Measurements from ENCODE around the gene PARP16. TPM values are rescaled to one million over a fixed set of nuclear protein-coding genes. Genes with fewer than 3 reads are reported as not detected.

The PARP16 gene
- total RNA-seq, 5 donors from 2014 or later (not counting 1 experiment from before 2014, with no cell fraction given): 16.2 to 23.3 (median 18.5) TPM

Other genes starting within 250 kb of the PARP16 start
- gene SLC51B, start 241.5 kb downstream of the PARP16 start, total RNA-seq: not detected
- gene RASL12, start 218.9 kb downstream of the PARP16 start, total RNA-seq: under 1 TPM in 2 of 5 donors, not detected in 3; 0.09 to 0.18 TPM
- gene KBTBD13, start 210.1 kb downstream of the PARP16 start, total RNA-seq: not detected
- gene UBAP1L, start 171.7 kb downstream of the PARP16 start, total RNA-seq: 10 to 100 TPM; 12.5 to 15.1 (median 13.2) TPM
- 10 to 100 TPM; 33.2 to 43.6 (median 36.7) TPM for gene PDCD7, start 153.1 kb downstream of the PARP16 start, total RNA-seq
- 10 to 100 TPM; 32.6 to 54.4 (median 51.1) TPM for gene CLPX, start 101.5 kb downstream of the PARP16 start, total RNA-seq
- under 1 TPM; 0.16 to 0.67 (median 0.36) TPM for gene CILP, start 75.4 kb downstream of the PARP16 start, total RNA-seq
- gene RNU5A-1, start 9.2 kb upstream of the PARP16 start, total RNA-seq: not detected
- 10 to 100 TPM in 3 of 5 donors, not detected in 2; 27.0 to 34.4 (median 32.6) TPM for gene RNU5B-1, start 17.8 kb upstream of the PARP16 start, total RNA-seq
- gene IGDCC3, start 91.1 kb upstream of the PARP16 start, total RNA-seq: under 1 TPM in 1 of 5 donors, not detected in 4; 0.06 TPM
- under 1 TPM in 4 of 5 donors, not detected in 1; 0.13 to 0.32 (median 0.15) TPM for gene IGDCC4, start 136.1 kb upstream of the PARP16 start, total RNA-seq
- 10 to 100 TPM; 43.9 to 56.5 (median 49.9) TPM for gene DPP8, start 230.8 kb upstream of the PARP16 start, total RNA-seq
- gene HACD3, start 243.6 kb upstream of the PARP16 start, total RNA-seq: 10 to 100 TPM; 16.3 to 24.1 (median 20.9) TPM